GM21737 (cell line): Measurements from ENCODE around the gene ERGIC3.

Experiments used
- ATAC-seq: cut with Tn5 transposase; IDR thresholded peaks from one replicate; pipeline ENCODE4 v1.9.1; 2021; ENCODE audit warnings: mild to moderate bottlenecking, moderate library complexity; ENCODE audit not compliant: unreplicated experiment

Gene ERGIC3

GRCh38 chr20:35595456-35595855, 53.6 kb downstream of the ERGIC3 start:
- no peak for ATAC-seq

GRCh38 chr20:35595901-35596300, 54.0 kb downstream of the ERGIC3 start:
- ATAC-seq, result no peak

GRCh38 chr20:35597186-35597585, 55.3 kb downstream of the ERGIC3 start:
- no peak for ATAC-seq

GRCh38 chr20:35598476-35598875, 56.6 kb downstream of the ERGIC3 start:
- no peak for ATAC-seq

GRCh38 chr20:35598899-35599775, 57.3 kb downstream of the ERGIC3 start:
- ATAC-seq, result no peak

- ATAC-seq, result no peak
Observed at GRCh38 chr20:35599776-35600120, 57.9 kb downstream of the ERGIC3 start.

GRCh38 chr20:35600176-35600992, 58.5 kb downstream of the ERGIC3 start:
- no peak for ATAC-seq

GRCh38 chr20:35600993-35601973, 59.4 kb downstream of the ERGIC3 start:
- no peak for ATAC-seq

GRCh38 chr20:35601990-35602389, 60.1 kb downstream of the ERGIC3 start:
- no peak for ATAC-seq

GRCh38 chr20:35602851-35603495, 61.1 kb downstream of the ERGIC3 start:
- no peak for ATAC-seq

GRCh38 chr20:35603695-35604448, 62.0 kb downstream of the ERGIC3 start:
- ATAC-seq, result no peak

GRCh38 chr20:35604449-35604747, 62.5 kb downstream of the ERGIC3 start:
- ATAC-seq, result no peak

- no peak for ATAC-seq
Observed at GRCh38 chr20:35606127-35606526, 64.2 kb downstream of the ERGIC3 start.
